ENCODE data around the gene LTBR. TPM values are rescaled to one million over a fixed set of nuclear protein-coding genes. Genes with fewer than 3 reads are reported as not detected.

LTBR gene
- total and polyA plus RNA-seq, 10 of the 15 experiments (the other 5 are each of a cell fraction or from before 2014, with no cell fraction given): 0.24 to 0.44 TPM; not detected in 8

- Histone ChIP-seq H3K27ac (ENCODE audit: control insufficient read depth, insufficient read depth) (no peak overlapping the region), H3K9ac (ENCODE audit: control insufficient read depth, insufficient read depth, low read length) (no peak overlapping the region), H3K4me1 (ENCODE audit: control insufficient read depth, insufficient read depth, low read length) (no peaks in the 10 kb centered on the region), H4K20me1 (ENCODE audit: control insufficient read depth, insufficient read depth) (no peaks in the 10 kb centered on the region), H3K79me2 (ENCODE audit: control insufficient read depth, insufficient read depth, low read length) (no peaks in the 10 kb centered on the region), H3K4me2 (ENCODE audit: control insufficient read depth, insufficient read depth) (no peak overlapping the region), H3K4me3 (no peak overlapping the region), H3K36me3 (ENCODE audit: control insufficient read depth in 2 of 2, insufficient read depth in 2 of 2, low read length in 1 of 2) (no peaks in the 10 kb centered on the region), H3K9me3 (replicated peaks; ENCODE audit: control insufficient read depth, insufficient read depth, low read length) (no peaks in the 10 kb centered on the region), H2AFZ (ENCODE audit: control insufficient read depth, low read depth, low read length) (no peak overlapping the region), H3K27me3 (replicated peaks in 1 of 2; ENCODE audit: control insufficient read depth in 2 of 2, insufficient read depth in 2 of 2, low read length in 1 of 2) (peaks cover 0 to 2% of the 10 kb centered on the region in 2 experiments; a peak in 2 of 4 replicates)
- ATAC-seq (no peak), DNase-seq (ENCODE audit: low read depth, low spot score) (no peak), FAIRE-seq (no peak)
- BruUV-seq (replicated peaks): no TSS peak
- WGBS (ENCODE audit: insufficient coverage, insufficient replicate concordance, low lambda C conversion rate, missing lambda C conversion rate): 49% methylated on average over 24 of the region's 24 CpGs
- POLR2A ChIA-PET: interaction anchor here (0.6 kb wide), 1 partner anchor 280 kb away, joined by 3 read pairs; no protein-coding TSS in a partner anchor
- CTCF ChIA-PET: interaction anchor here (0.6 kb wide), 1 partner anchor 165 kb away, joined by 4 read pairs; no protein-coding TSS in a partner anchor
- no peak for TF ChIP-seq SRF (IDR thresholded peaks at IDR 0.05; ENCODE audit: low read depth in 2 of 2, low read length in 2 of 2)
- TF ChIP-seq, protein P1, sequence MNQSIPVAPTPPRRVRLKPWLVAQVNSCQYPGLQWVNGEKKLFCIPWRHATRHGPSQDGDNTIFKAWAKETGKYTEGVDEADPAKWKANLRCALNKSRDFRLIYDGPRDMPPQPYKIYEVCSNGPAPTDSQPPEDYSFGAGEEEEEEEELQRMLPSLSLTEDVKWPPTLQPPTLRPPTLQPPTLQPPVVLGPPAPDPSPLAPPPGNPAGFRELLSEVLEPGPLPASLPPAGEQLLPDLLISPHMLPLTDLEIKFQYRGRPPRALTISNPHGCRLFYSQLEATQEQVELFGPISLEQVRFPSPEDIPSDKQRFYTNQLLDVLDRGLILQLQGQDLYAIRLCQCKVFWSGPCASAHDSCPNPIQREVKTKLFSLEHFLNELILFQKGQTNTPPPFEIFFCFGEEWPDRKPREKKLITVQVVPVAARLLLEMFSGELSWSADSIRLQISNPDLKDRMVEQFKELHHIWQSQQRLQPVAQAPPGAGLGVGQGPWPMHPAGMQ (IDR thresholded peaks at IDR 0.05; ENCODE audit: borderline replicate concordance): no peak
- TF ChIP-seq SKIL (IDR thresholded peaks at IDR 0.05; ENCODE audit: low read depth, poor library complexity, severe bottlenecking): no peak
- no peak for TF ChIP-seq SREBF1 (IDR thresholded peaks at IDR 0.05; ENCODE audit: low read length)
- no peak for TF ChIP-seq SMAD1 (IDR thresholded peaks at IDR 0.05; ENCODE audit: low read depth, partially characterized antibody)
- TF ChIP-seq, protein P2, sequence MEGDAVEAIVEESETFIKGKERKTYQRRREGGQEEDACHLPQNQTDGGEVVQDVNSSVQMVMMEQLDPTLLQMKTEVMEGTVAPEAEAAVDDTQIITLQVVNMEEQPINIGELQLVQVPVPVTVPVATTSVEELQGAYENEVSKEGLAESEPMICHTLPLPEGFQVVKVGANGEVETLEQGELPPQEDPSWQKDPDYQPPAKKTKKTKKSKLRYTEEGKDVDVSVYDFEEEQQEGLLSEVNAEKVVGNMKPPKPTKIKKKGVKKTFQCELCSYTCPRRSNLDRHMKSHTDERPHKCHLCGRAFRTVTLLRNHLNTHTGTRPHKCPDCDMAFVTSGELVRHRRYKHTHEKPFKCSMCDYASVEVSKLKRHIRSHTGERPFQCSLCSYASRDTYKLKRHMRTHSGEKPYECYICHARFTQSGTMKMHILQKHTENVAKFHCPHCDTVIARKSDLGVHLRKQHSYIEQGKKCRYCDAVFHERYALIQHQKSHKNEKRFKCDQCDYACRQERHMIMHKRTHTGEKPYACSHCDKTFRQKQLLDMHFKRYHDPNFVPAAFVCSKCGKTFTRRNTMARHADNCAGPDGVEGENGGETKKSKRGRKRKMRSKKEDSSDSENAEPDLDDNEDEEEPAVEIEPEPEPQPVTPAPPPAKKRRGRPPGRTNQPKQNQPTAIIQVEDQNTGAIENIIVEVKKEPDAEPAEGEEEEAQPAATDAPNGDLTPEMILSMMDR (IDR thresholded peaks at IDR 0.05 in 2 of 3, conservative IDR thresholded peaks at IDR 0.05 in 1 of 3; ENCODE audit: control insufficient read depth in 2 of 3, extremely low read depth in 1 of 3, insufficient read depth in 1 of 3, low read depth in 3 of 3, low read length in 3 of 3): no peak
- TF ChIP-seq NRF1 (conservative IDR thresholded peaks at IDR 0.05; ENCODE audit: low read depth, low read length): no peak
- no peak for TF ChIP-seq MTA3 (IDR thresholded peaks at IDR 0.05; ENCODE audit: borderline replicate concordance, low read length)
- TF ChIP-seq NFYB (IDR thresholded peaks at IDR 0.05; ENCODE audit: insufficient read depth, low read depth, low read length): no peak
- TF ChIP-seq SP1 (IDR thresholded peaks at IDR 0.05; ENCODE audit: low read depth, low read length): no peak
- no peak for TF ChIP-seq RAD21 (IDR thresholded peaks at IDR 0.05; ENCODE audit: insufficient read depth, low read depth, low read length)
- no peak for TF ChIP-seq CBFB (IDR thresholded peaks at IDR 0.05; ENCODE audit: low read depth)
- TF ChIP-seq CREB1 (IDR thresholded peaks at IDR 0.05; ENCODE audit: low read depth): no peak
- TF ChIP-seq CEBPB (IDR thresholded peaks at IDR 0.05; ENCODE audit: borderline replicate concordance in 1 of 2, low read depth in 2 of 2, low read length in 2 of 2): no peak
- TF ChIP-seq ZNF24 (IDR thresholded peaks at IDR 0.05): no peak
- RAD21 ChIA-PET (ENCODE audit: unreplicated experiment): no interaction called here
- in situ Hi-C loops (cut with MboI): no loop called here
- SMC1A ChIA-PET (ENCODE audit: uncharacterized antibody, unreplicated experiment): no interaction called here
- intact Hi-C loops (cut with micrococcal nuclease; ENCODE audit: unreplicated experiment): no loop called here
Observed at GRCh38 chr12:6374028-6374785, 9.8 kb upstream of the LTBR start.

All from GM12878 (cell line).